Testis (tissue), 3 donors: ENCODE results near the gene PRR36. TPM values are rescaled to one million over a fixed set of nuclear protein-coding genes. Genes with fewer than 3 reads are reported as not detected.

Source experiments
- DNase-seq: peaks from one replicate; pipeline ENCODE4 v3.0.0-alpha.2; 2019
- H3K27ac ChIP-seq, 2 donors: fragments of 200-600 bp; sonication (generic); one replicate each; pipeline ENCODE4 v1.5.1; 2019
- H3K27me3 ChIP-seq: fragments of 200-600 bp; sonication (generic); one replicate; pipeline ENCODE4 v1.5.1; 2019
- H3K36me3 ChIP-seq: fragments of 200-600 bp; sonication (generic); one replicate; pipeline ENCODE4 v1.5.1; 2017; ENCODE audit warnings: low read depth; ENCODE audit errors: missing control alignments
- H3K4me1 ChIP-seq: fragments of 200-600 bp; sonication (generic); one replicate; pipeline ENCODE4 v1.5.1; 2019
- H3K4me3 ChIP-seq, 2 donors: fragments of 200-600 bp; sonication (generic); one replicate each; pipeline ENCODE4 v1.5.1; 2017 to 2019
- H3K9me3 ChIP-seq: fragments of 200-600 bp; sonication (generic); one replicate; pipeline ENCODE4 v1.5.1; 2017
- POLR2A ChIP-seq: fragments of 450-650 bp; IDR thresholded peaks from one replicate; pipeline ENCODE4 v1.6.1; 2017; ENCODE audit warnings: antibody characterized with exemption, mild to moderate bottlenecking, moderate library complexity
- WGBS, 2 donors: methylation state at CpG; one replicate each; pipeline ENCODE4 v1.1.5; 2018; 5-methylcytosine and 5-hydroxymethylcytosine counted together
- intact Hi-C: fragments of 100-400 bp; cut with DNase I; formaldehyde crosslinking; loops from one replicate; pipeline ENCODE4 v1.15.1; 2023; ENCODE audit warnings: low total_unique reads
- polyA plus RNA-seq: library from polyadenylated mRNA; stranded (reverse); fragments of 350-450 nt; fragmentation: Illumina TruSeq; extraction: RNeasy Lipid Tissue Mini Kit (QIAGEN cat#74804); gene quantifications from one replicate; pipeline ENCODE4 v1.2.3, GENCODE V29; 2014; ENCODE audit warnings: low read depth, low replicate concordance; ENCODE audit not compliant: insufficient read depth
- total RNA-seq, 2 donors: library from RNA; depleted of rRNA; stranded (reverse); fragments of >200 nt; gene quantifications; one replicate each; pipeline ENCODE4 v1.2.3, GENCODE V29; 2016
- TF ChIP-seq, protein P1 (sequence below), 3 experiments: fragments of 450-650 bp in 2 of 3; fragments of 200-600 bp in 1 of 3; sonication (generic) in 1 of 3; IDR thresholded peaks; one replicate each; pipeline ENCODE4 v1.5.1; 2016 to 2019; ENCODE audit warnings: antibody characterized with exemption in 3 of 3, mild to moderate bottlenecking in 2 of 3, moderate library complexity in 1 of 3

The PRR36 gene
- total and polyA plus RNA-seq, 3 donors from 2014 or later, result 0.50 to 3.3 (median 2.9) TPM

DNA sequence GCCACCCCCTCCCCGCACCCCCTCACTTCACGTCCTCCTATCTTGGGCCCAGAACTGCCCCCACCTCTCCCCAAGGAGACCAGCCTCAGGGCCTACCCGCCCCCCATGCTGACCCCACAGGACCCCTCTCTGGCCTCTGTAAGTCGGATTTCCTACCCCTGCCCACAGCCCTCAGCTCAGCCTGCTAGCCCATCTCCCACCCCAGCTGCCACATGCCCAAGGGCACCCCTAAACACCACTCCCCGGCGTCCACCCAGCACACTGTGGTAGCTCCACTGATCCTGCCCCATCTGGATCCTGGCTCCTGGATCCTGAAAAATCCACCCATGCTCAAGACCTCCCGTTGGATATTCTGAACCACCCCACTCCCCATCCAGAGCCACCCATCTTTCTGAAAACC, 43.4 kb downstream of the PRR36 start:
- Histone ChIP-seq H3K9me3 (no peaks in the 10 kb centered on the region), H3K4me1 (peaks cover 12% of the 10 kb centered on the region), H3K27me3 (no peaks in the 10 kb centered on the region), H3K27ac (no peak overlapping the region), H3K4me3 (peak overlapping the region; percentile 60 to 69), H3K36me3 (no peaks in the 10 kb centered on the region)
- WGBS, 2 donors, result 23 to 32% methylated on average over 4 to 7 of the region's 7 CpGs
- intact Hi-C loops, result no loop called here
- no peak for DNase-seq
- TF ChIP-seq, protein P1, sequence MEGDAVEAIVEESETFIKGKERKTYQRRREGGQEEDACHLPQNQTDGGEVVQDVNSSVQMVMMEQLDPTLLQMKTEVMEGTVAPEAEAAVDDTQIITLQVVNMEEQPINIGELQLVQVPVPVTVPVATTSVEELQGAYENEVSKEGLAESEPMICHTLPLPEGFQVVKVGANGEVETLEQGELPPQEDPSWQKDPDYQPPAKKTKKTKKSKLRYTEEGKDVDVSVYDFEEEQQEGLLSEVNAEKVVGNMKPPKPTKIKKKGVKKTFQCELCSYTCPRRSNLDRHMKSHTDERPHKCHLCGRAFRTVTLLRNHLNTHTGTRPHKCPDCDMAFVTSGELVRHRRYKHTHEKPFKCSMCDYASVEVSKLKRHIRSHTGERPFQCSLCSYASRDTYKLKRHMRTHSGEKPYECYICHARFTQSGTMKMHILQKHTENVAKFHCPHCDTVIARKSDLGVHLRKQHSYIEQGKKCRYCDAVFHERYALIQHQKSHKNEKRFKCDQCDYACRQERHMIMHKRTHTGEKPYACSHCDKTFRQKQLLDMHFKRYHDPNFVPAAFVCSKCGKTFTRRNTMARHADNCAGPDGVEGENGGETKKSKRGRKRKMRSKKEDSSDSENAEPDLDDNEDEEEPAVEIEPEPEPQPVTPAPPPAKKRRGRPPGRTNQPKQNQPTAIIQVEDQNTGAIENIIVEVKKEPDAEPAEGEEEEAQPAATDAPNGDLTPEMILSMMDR (IDR thresholded peaks at IDR 0.05), result no peak
- TF ChIP-seq POLR2A, result no peak

DNA sequence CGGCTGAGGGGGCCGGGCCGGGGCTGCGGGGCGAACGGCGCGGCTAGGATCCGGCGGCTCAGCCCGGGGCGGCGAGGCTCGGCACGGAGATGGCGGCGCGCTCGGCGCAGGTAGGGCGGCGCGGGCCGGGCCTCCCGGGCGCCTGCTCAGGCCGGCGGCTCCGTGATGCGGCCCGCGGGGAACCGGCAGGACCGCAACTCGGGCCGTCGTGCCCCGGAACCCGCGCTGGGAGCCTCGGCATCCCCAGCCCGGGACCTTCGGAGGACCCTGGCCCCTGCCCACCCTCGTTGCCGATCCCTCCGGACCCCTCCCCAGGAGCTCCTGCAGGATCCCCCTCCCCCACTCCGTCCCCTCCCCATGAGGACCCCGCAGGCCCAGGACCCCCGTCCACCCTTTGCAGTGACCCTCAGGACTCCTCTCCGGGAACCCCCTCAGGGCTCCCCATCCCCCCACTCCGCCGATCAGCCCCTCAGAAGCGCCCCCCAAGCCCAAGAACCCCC, 43.9 kb downstream of the PRR36 start:
- peak overlapping the region; percentile 60 to 69 for H3K4me3 ChIP-seq
- no peak for DNase-seq
- H3K36me3 ChIP-seq, result no peaks in the 10 kb centered on the region
- WGBS, 2 donors, result 0 to 1% methylated on average over 1 to 33 of the region's 53 CpGs
- intact Hi-C loops, result no loop called here
- H3K4me1 ChIP-seq, result peaks cover 12% of the 10 kb centered on the region
- no peak for TF ChIP-seq POLR2A
- TF ChIP-seq, protein P1 (IDR thresholded peaks at IDR 0.05), result no peak
- no peaks in the 10 kb centered on the region for H3K27me3 ChIP-seq
- no peak overlapping the region for H3K27ac ChIP-seq
- H3K9me3 ChIP-seq, result no peaks in the 10 kb centered on the region

DNA sequence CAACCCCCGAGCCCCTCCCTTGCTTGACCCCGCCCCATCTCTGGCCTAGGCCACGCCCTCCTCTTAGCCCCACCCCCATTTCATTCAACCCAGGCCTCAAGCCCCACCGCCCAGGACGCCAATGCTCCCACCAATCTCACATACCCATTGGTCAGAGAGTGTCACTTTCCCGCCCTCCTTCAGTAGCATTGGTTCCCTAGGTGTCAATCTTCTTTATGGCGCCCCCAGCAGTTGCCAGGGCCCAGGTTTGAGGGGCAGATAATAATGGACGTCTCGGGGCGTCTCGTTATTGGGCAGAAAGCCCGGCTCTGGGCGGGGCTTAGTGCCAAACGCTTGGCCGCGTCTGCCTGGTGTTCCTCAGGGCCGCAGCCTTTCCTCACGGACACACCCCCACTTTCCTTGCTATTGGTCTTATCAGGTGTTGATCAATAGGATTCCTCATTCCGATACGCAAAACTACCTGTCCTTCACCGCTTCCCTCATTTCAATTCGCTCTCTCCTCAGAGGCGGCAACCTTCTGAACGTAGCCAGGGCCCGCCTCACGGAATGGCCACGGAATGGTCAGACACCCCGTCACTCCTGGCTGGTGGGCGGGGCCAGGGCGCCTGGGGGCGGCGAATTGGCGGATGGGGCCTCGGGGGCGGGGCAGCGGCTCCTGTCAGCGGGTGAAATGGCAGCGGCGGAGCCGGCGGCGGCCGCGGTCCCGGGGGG, 44.5 kb downstream of the PRR36 start, which contains the start of gene EVI5L:
EVI5L (plus strand) TSS at position 658 of the 711 bp plus-strand sequence. CDS start 16,325 bp downstream, outside the sequence.
- Histone ChIP-seq H3K27ac (no peak within 1 kb of the TSS), H3K27me3 (no peaks in the 10 kb centered on the region), H3K4me1 (peaks cover 12% of the 10 kb centered on the region), H3K9me3 (no peaks in the 10 kb centered on the region), H3K4me3 (peak within 1 kb of the TSS; percentile 60 to 69), H3K36me3 (no peaks in the 10 kb centered on the region)
- DNase-seq, result peak; percentile 99
- WGBS, 2 donors, result 1% methylated on average over 26 of the region's 45 CpGs
- intact Hi-C loops, result no loop called here
- TF ChIP-seq POLR2A, result no peak
- TF ChIP-seq, protein P1 (IDR thresholded peaks at IDR 0.05), result no peak

DNA sequence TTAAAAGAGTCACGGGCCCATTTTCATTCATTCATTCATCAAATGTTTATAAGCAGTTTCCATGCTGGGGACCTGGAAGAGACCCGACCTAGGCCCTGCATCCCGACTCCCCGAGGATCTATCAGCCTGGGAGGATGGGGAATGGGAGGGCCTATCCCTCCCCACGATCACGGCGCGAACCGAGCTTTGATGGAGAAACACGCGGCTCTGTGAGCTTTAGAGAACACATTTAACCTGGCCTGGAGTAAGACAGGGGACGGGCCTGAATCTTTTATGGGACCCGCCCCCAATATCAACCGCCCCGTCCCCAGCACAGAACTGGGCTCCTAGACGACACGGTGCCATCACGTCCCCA, 45.0 kb downstream of the PRR36 start:
- 6 to 10% methylated on average over 17 to 18 of the region's 18 CpGs for WGBS, 2 donors
- peak overlapping the region; percentile 6 to 12 for H3K4me3 ChIP-seq
- intact Hi-C loops, result no loop called here
- no peaks in the 10 kb centered on the region for H3K36me3 ChIP-seq
- TF ChIP-seq, protein P1 (IDR thresholded peaks at IDR 0.05), result no peak
- no peak for TF ChIP-seq POLR2A
- DNase-seq, result no peak
- no peaks in the 10 kb centered on the region for H3K27me3 ChIP-seq
- peaks cover 12% of the 10 kb centered on the region for H3K4me1 ChIP-seq
- H3K9me3 ChIP-seq, result no peaks in the 10 kb centered on the region
- H3K27ac ChIP-seq, result no peak overlapping the region
